Duodenal mucosa (tissue), 2 donors: ENCODE results near the gene OR14K1.
"Not testable (repeated sequence)": the region's sequence is repeated elsewhere in the genome, so short reads cannot be mapped to it uniquely, and the experiment has no call there.

Source experiments
- H3K27ac ChIP-seq: one replicate; pipeline ENCODE4 v1.7.0; 2013; ENCODE audit warnings: low read depth, low read length
- H3K27me3 ChIP-seq, 2 donors: one replicate each; pipeline ENCODE4 v1.7.0; 2013; ENCODE audit warnings: low read length in 2 of 2, control low read depth in 1 of 2; ENCODE audit not compliant: insufficient read depth in 2 of 2, control insufficient read depth in 1 of 2
- H3K36me3 ChIP-seq, 2 donors: one replicate each; pipeline ENCODE4 v1.7.0; 2013; ENCODE audit warnings: low read length in 2 of 2, control low read depth in 1 of 2; ENCODE audit not compliant: insufficient read depth in 2 of 2, control insufficient read depth in 1 of 2
- H3K4me1 ChIP-seq, 2 donors: one replicate each; pipeline ENCODE4 v1.7.0; 2013; ENCODE audit warnings: low read length in 2 of 2, control low read depth in 1 of 2; ENCODE audit not compliant: insufficient read depth in 2 of 2, control insufficient read depth in 1 of 2
- H3K4me3 ChIP-seq, 2 donors: one replicate each; pipeline ENCODE4 v1.7.0; 2013; ENCODE audit warnings: low read length in 2 of 2, low read depth in 1 of 2
- H3K9ac ChIP-seq, 2 donors: one replicate each; pipeline ENCODE4 v1.7.0; 2013; ENCODE audit warnings: low read length in 2 of 2, low read depth in 1 of 2
- H3K9me3 ChIP-seq, 2 donors: one replicate each; pipeline ENCODE4 v1.7.0; 2013; ENCODE audit warnings: low read length in 2 of 2, control low read depth in 1 of 2; ENCODE audit not compliant: control insufficient read depth in 1 of 2

OR14K1 gene

DNA sequence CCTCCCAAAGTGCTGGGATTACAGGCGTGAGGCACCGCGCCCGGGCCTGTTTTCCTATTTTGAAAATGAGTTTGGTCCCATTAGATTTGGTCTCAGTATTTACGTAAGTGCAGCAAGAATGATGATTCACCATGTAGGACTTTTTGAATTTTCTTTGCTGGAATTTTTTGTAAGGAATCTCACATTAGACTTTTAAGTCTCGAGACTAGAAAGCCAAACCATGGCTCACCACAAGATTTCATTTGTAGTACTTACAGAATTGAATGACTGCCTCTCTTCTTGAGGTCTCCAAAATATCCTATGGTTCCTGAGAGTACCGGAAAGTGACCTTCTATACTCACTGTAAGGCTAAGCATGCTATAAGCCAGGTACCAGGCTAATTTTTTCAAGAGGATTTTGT is 9.2 kb downstream of the OR14K1 start:
- H3K4me1 ChIP-seq, result no peaks in the 10 kb centered on the region
- no peaks in the 10 kb centered on the region for H3K27me3 ChIP-seq
- peaks cover 9 to 10% of the 10 kb centered on the region in 2 donors for H3K9me3 ChIP-seq
- H3K36me3 ChIP-seq, result no peaks in the 10 kb centered on the region
- no peak overlapping the region for H3K4me3 ChIP-seq
- H3K27ac ChIP-seq, result no peak overlapping the region
- no peak overlapping the region for H3K9ac ChIP-seq

- no peaks in the 10 kb centered on the region for H3K27me3 ChIP-seq
- peaks cover 9 to 10% of the 10 kb centered on the region in 2 donors for H3K9me3 ChIP-seq
- no peak within 1 kb of the TSS for H3K27ac ChIP-seq
- H3K9ac ChIP-seq, result no peak within 1 kb of the TSS
- H3K36me3 ChIP-seq, result no peaks in the 10 kb centered on the region
- H3K4me1 ChIP-seq, result no peaks in the 10 kb centered on the region
- no peak within 1 kb of the TSS for H3K4me3 ChIP-seq
Measured at GRCh38 chr1:247748041-247748440, 9.6 kb downstream of the OR14K1 start, which contains the start of gene OR14A2. TSS of gene OR14A2 (minus strand) at chr1:247748141.

- Histone ChIP-seq H3K36me3 (no peaks in the 10 kb centered on the region), H3K9me3 (peaks cover 9 to 10% of the 10 kb centered on the region in 2 donors), H3K4me3 (no peak overlapping the region), H3K4me1 (no peaks in the 10 kb centered on the region), H3K27ac (no peak overlapping the region), H3K9ac (no peak overlapping the region), H3K27me3 (no peaks in the 10 kb centered on the region)
Measured at GRCh38 chr1:247749870-247750269, 11.5 kb downstream of the OR14K1 start.

GRCh38 chr1:247754311-247754710 is 15.9 kb downstream of the OR14K1 start:
- H3K27ac ChIP-seq, H3K9me3 ChIP-seq, H3K27me3 ChIP-seq, H3K4me3 ChIP-seq, H3K36me3 ChIP-seq, H3K9ac ChIP-seq, H3K4me1 ChIP-seq: not testable (repeated sequence)

DNA sequence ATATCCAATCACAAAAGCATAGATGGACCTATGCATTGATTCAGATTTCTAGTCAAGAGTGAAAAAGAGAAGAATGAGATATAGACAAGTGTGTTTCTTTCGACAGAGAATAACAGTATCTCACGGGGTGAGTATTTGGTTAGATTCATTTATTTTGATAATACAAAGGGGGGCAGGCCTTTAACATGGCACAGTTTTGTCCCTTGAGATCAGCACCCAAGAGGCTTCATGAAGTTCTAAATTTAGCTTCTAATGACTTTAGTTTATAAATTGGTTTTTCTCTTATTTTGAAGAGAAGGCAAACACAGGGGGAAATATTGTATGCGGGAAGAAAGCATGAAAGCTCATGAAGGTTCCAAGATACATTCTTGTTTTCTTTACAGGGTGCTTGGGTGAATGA is 22.0 kb downstream of the OR14K1 start, which contains the start of gene OR1C1:
Gene OR1C1, minus strand, starts transcription at position 101 of the 400 bp plus-strand sequence. CDS start 2,150 bp downstream, outside the sequence.
- Histone ChIP-seq H3K4me3 (no peak within 1 kb of the TSS), H3K36me3 (no peaks in the 10 kb centered on the region), H3K9me3 (peaks cover 0 to 2% of the 10 kb centered on the region in 2 donors), H3K4me1 (no peaks in the 10 kb centered on the region), H3K27ac (no peak within 1 kb of the TSS), H3K27me3 (no peaks in the 10 kb centered on the region), H3K9ac (no peak within 1 kb of the TSS)

- no peaks in the 10 kb centered on the region for H3K27me3 ChIP-seq
- no peak overlapping the region for H3K9ac ChIP-seq
- H3K4me1 ChIP-seq, result no peaks in the 10 kb centered on the region
- peaks cover 0 to 11% of the 10 kb centered on the region in 2 donors for H3K9me3 ChIP-seq
- H3K27ac ChIP-seq, result no peak overlapping the region
- H3K36me3 ChIP-seq, result no peaks in the 10 kb centered on the region
- no peak overlapping the region for H3K4me3 ChIP-seq
Measured at GRCh38 chr1:247769603-247770002, 31.2 kb downstream of the OR14K1 start.
